ENCODE measurements around the gene TEX2.

DNA sequence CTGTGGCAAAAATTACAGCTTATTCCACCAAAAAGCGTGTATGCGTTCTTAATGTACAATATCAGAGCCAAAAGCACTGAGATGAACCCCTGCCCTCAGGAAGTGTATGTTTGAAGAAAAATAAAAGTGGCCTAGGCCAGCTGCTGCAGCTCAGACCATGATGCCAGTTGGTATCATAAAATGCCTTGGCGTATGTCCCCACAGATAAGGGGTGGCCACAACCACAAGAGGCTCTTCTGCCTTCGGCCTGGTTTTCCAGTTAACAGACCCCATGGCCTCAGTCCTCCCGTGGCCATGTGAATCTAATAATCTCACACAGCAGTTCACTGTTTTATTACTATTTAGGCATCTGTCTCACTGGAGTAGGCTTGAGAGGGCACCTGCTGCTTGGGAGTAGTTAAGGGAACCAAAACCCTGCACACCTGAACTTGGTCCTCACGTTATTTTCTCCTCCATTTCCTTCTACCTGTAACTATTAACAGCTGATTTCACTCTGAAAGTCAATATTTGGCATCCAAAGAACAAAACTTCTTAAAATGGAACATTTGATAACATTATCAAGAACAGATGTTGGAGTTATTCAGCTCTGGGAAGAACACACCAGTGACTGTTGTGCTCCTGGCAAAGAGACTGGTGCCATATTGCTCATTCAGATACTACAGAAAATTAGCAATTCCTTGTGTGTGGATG is 98.3 kb downstream of the TEX2 start:
- TF ChIP-seq, protein P1, sequence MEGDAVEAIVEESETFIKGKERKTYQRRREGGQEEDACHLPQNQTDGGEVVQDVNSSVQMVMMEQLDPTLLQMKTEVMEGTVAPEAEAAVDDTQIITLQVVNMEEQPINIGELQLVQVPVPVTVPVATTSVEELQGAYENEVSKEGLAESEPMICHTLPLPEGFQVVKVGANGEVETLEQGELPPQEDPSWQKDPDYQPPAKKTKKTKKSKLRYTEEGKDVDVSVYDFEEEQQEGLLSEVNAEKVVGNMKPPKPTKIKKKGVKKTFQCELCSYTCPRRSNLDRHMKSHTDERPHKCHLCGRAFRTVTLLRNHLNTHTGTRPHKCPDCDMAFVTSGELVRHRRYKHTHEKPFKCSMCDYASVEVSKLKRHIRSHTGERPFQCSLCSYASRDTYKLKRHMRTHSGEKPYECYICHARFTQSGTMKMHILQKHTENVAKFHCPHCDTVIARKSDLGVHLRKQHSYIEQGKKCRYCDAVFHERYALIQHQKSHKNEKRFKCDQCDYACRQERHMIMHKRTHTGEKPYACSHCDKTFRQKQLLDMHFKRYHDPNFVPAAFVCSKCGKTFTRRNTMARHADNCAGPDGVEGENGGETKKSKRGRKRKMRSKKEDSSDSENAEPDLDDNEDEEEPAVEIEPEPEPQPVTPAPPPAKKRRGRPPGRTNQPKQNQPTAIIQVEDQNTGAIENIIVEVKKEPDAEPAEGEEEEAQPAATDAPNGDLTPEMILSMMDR (IDR thresholded peaks at IDR 0.05; ENCODE audit: poor library complexity): no peak
- no peak for TF ChIP-seq EZH2phosphoT487 (IDR thresholded peaks at IDR 0.05; ENCODE audit: low read depth, severe bottlenecking, unreplicated experiment)
